DND-41 (cell line): ENCODE data around the gene AR.
"Not testable (repeated sequence)": the region's sequence is repeated elsewhere in the genome, so short reads cannot be mapped to it uniquely, and the experiment has no call there.

Source experiments
- CTCF ChIP-seq: IDR thresholded peaks from 2 replicates; pipeline ENCODE4 v1.5.1; 2012; ENCODE audit warnings: borderline replicate concordance, low read length, moderate library complexity, mild to moderate bottlenecking; ENCODE audit not compliant: poor library complexity, severe bottlenecking; ENCODE audit errors: extremely low read depth
- EZH2 ChIP-seq: IDR thresholded peaks from 3 replicates; pipeline ENCODE4 v1.6.1; 2012; ENCODE audit warnings: borderline replicate concordance, low read depth, mild to moderate bottlenecking, moderate library complexity, low read length, inconsistent platforms; ENCODE audit not compliant: severe bottlenecking

- TF ChIP-seq CTCF, EZH2: not testable (repeated sequence)
These were observed 126.9 kb downstream of the AR start for GRCh38 chrX:67670717-67671116.
